Astrocyte (in vitro differentiated cells and primary cell): ENCODE data around the gene TMEM184A. TPM values are rescaled to one million over a fixed set of nuclear protein-coding genes. Genes with fewer than 3 reads are reported as not detected.
A peak's percentile ranks its signal among the peaks of the same experiment; 100 is the strongest.

Experiments
- DNase-seq: peaks from one replicate; pipeline ENCODE4 v3.0.0-alpha.2; 2010; ENCODE audit warnings: low read depth
- FAIRE-seq: peaks from 2 replicates; lab custom pipeline; 2011; peaks lifted over from hg19 to GRCh38; lab: Jason Lieb, UNC
- H2AFZ ChIP-seq: 2 replicates; pipeline ENCODE4 v1.6.0; 2012; ENCODE audit warnings: low read depth, low read length, inconsistent platforms
- H3K27ac ChIP-seq: 2 replicates; pipeline ENCODE4 v1.5.1; 2011; ENCODE audit warnings: low read depth, low read length, inconsistent platforms
- H3K27me3 ChIP-seq: 2 replicates; pipeline ENCODE4 v1.6.0; 2011; ENCODE audit warnings: low read length, inconsistent platforms; ENCODE audit not compliant: insufficient read depth
- H3K36me3 ChIP-seq: 2 replicates; pipeline ENCODE4 v1.5.1; 2011; ENCODE audit warnings: low read length, inconsistent platforms; ENCODE audit not compliant: insufficient read depth
- H3K4me1 ChIP-seq: 2 replicates; pipeline ENCODE4 v1.5.1; 2011; ENCODE audit warnings: low read length, inconsistent platforms; ENCODE audit not compliant: insufficient read depth
- H3K4me2 ChIP-seq: 2 replicates; pipeline ENCODE4 v1.6.0; 2012; ENCODE audit warnings: low read length, inconsistent platforms
- H3K4me3 ChIP-seq: 2 replicates; pipeline ENCODE4 v1.5.1; 2011; ENCODE audit warnings: low read depth, mild to moderate bottlenecking, low read length, inconsistent platforms; ENCODE audit not compliant: insufficient read depth
- H3K79me2 ChIP-seq: 2 replicates; pipeline ENCODE4 v1.6.0; 2012; ENCODE audit warnings: mild to moderate bottlenecking, low read length, inconsistent platforms; ENCODE audit not compliant: insufficient read depth
- H3K9ac ChIP-seq: 2 replicates; pipeline ENCODE4 v1.6.0; 2012; ENCODE audit warnings: mild to moderate bottlenecking, low read length, inconsistent platforms
- H3K9me3 ChIP-seq: 2 replicates; pipeline ENCODE4 v1.5.1; 2012; ENCODE audit warnings: low read depth, mild to moderate bottlenecking, low read length, inconsistent platforms; ENCODE audit not compliant: insufficient read depth
- H4K20me1 ChIP-seq: 2 replicates; pipeline ENCODE4 v1.6.0; 2012; ENCODE audit warnings: low read length, inconsistent platforms; ENCODE audit not compliant: insufficient read depth
- H3K27ac Mint-ChIP-seq: one replicate; pipeline ENCODE4 v1.8.0; 2021; ENCODE audit warnings: mild to moderate bottlenecking, mixed read lengths; ENCODE audit not compliant: unreplicated experiment
- H3K27me3 Mint-ChIP-seq: one replicate; pipeline ENCODE4 v1.8.0; 2021; ENCODE audit warnings: low read depth, mixed read lengths; ENCODE audit not compliant: unreplicated experiment
- H3K36me3 Mint-ChIP-seq: one replicate; pipeline ENCODE4 v1.8.0; 2021; ENCODE audit warnings: low read depth, mixed read lengths; ENCODE audit not compliant: unreplicated experiment
- H3K4me1 Mint-ChIP-seq: one replicate; pipeline ENCODE4 v1.8.0; 2021; ENCODE audit warnings: low read depth, mixed read lengths; ENCODE audit not compliant: unreplicated experiment
- H3K4me3 Mint-ChIP-seq: one replicate; pipeline ENCODE4 v1.8.0; 2021; ENCODE audit warnings: mild to moderate bottlenecking, moderate library complexity, mixed read lengths; ENCODE audit not compliant: unreplicated experiment
- H3K9me3 Mint-ChIP-seq: one replicate; pipeline ENCODE4 v1.8.0; 2021; ENCODE audit warnings: mild to moderate bottlenecking, mixed read lengths; ENCODE audit not compliant: unreplicated experiment
- CTCF ChIP-seq: IDR thresholded peaks from 2 replicates; pipeline ENCODE4 v1.5.1; 2011; ENCODE audit warnings: low read depth, mild to moderate bottlenecking, inconsistent platforms, low read length, moderate library complexity; ENCODE audit not compliant: insufficient read depth
- EZH2 ChIP-seq: IDR thresholded peaks from 2 replicates; pipeline ENCODE4 v1.6.1; 2012; ENCODE audit warnings: mild to moderate bottlenecking, low read length, inconsistent platforms; ENCODE audit not compliant: insufficient read depth
- total RNA-seq: library from RNA; stranded (reverse); gene quantifications from 2 replicates; pipeline ENCODE4 v1.2.1, GENCODE V29; 2021

TMEM184A gene
- total RNA-seq, 1 donor from 2014 or later, result 2.1 TPM

DNA sequence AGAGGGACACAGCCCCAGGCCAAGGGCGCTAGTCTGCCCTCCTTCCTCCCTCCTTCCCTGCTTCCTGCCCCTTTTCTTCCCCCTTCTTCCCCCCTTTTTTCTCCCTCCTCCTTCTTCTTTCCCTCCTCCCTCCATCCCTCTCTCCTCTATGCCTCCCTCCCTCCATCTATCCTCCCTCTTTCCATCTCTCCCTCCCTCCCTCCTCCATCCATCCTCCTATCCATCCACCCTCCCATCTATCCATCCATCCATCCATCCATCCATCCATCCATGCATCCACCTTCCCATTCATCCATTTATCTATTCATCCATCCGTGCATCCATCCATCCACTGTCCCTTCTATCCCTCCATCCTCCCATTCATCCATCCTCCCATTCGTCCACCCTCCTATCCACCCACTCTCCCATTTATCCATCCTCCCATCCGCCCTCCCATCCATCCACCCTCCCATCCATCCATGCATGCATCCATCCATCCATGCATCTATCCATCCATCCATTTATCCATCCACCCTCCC, 38.0 kb upstream of the TMEM184A start:
- H3K36me3 Mint-ChIP-seq, result peaks cover 2% of the 10 kb centered on the region
- Histone ChIP-seq H3K36me3 (no peaks in the 10 kb centered on the region), H4K20me1 (no peaks in the 10 kb centered on the region), H3K4me1 (no peaks in the 10 kb centered on the region), H3K9ac (no peak overlapping the region), H3K4me2 (no peak overlapping the region), H2AFZ (no peak overlapping the region), H3K4me3 (no peak overlapping the region), H3K9me3 (peaks cover 7% of the 10 kb centered on the region), H3K79me2 (no peaks in the 10 kb centered on the region), H3K27ac (no peak overlapping the region), H3K27me3 (peaks cover 17% of the 10 kb centered on the region)
- H3K4me3 Mint-ChIP-seq, result no peak overlapping the region
- peaks cover 66% of the 10 kb centered on the region for H3K27me3 Mint-ChIP-seq
- H3K27ac Mint-ChIP-seq, result no peak overlapping the region
- H3K4me1 Mint-ChIP-seq, result no peaks in the 10 kb centered on the region
- FAIRE-seq (no peak), DNase-seq (no peak)
- no peak for TF ChIP-seq EZH2
- no peak for TF ChIP-seq CTCF
- H3K9me3 Mint-ChIP-seq, result peaks cover 4% of the 10 kb centered on the region

DNA sequence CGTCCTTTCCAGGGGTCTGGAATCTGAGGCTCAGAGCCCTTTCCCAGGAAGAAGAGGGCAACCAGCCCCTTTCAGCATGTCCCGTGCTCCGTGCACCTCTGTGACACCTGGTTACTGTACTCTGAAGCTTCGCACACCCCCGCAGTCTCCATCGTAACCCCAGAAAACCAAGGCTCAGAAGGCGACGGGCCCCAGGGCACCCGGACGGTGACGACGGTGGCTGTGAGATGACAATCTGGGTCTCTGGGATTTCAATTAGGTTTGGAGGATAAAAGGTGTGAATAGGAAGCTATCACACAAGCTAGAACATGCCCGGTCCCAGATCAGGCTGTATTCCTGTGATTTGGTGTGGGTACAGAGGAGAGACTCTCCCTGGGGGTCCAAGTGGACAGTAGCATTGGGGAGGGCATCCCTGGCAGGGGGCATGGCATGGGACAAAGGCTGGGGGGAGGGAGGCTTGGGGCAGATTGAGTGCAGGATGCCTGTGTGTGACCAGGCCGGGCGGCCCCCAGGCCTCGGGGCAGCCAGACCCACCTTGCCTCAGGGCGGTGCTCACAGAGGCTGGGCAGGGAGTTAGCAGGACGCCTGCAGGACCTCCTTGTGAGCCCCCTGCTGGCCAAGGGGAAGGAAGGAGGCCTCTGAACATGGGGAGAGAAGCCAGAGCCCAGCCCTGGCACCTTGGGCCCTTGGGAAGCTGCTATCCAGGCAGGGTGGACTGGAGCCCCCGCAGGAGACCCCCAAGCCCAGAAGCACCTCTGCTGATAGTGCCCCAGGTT, 37.3 kb upstream of the TMEM184A start:
- H3K27ac ChIP-seq, result no peak overlapping the region
- no peak overlapping the region for H2AFZ ChIP-seq
- Mint-ChIP-seq H3K27ac (no peak overlapping the region), H3K36me3 (peaks cover 7% of the 10 kb centered on the region), H3K4me1 (no peaks in the 10 kb centered on the region), H3K27me3 (peaks cover 64% of the 10 kb centered on the region), H3K9me3 (peaks cover 4% of the 10 kb centered on the region), H3K4me3 (no peak overlapping the region)
- H3K4me2 ChIP-seq, result no peak overlapping the region
- peaks cover 17% of the 10 kb centered on the region for H3K27me3 ChIP-seq
- no peaks in the 10 kb centered on the region for H3K4me1 ChIP-seq
- no peaks in the 10 kb centered on the region for H3K79me2 ChIP-seq
- DNase-seq (no peak), FAIRE-seq (no peak)
- H3K9me3 ChIP-seq, result peaks cover 12% of the 10 kb centered on the region
- H3K36me3 ChIP-seq, result no peaks in the 10 kb centered on the region
- H3K4me3 ChIP-seq, result no peak overlapping the region
- no peak overlapping the region for H3K9ac ChIP-seq
- no peak for TF ChIP-seq EZH2
- peak; percentile 8 for TF ChIP-seq CTCF
- no peaks in the 10 kb centered on the region for H4K20me1 ChIP-seq

DNA sequence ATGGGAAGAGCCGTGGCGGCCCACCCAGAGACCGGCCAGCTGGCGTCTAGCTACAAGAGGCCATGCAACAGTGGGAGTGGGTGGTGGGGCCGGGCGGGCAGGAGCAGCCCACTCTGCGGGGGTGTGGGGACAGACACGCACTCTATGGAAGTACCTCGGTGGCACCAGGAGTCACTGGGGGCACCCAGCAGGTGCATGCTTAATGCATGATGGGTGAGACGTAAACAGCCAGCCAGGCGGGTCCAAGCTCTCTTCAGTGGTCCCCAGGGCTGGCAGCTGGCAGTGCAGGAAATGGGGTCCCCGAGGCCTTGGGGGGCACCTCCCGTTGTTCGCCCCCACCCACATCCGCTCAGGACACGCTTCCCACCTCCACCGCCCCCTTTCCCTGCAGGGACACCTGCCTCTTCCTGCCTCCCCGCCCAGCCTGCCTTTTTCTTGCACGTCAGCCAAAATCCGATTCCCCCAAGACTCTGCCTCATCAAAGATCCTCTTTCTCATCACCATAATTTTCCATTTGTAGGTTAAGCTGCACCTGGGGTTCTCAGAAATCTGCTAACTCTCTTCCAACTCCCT, 36.4 kb upstream of the TMEM184A start:
- H3K27ac ChIP-seq, result no peak overlapping the region

More for the DNA sequence above, 36.4 kb upstream of the TMEM184A start:
- H3K9me3 Mint-ChIP-seq, result peaks cover 7% of the 10 kb centered on the region
- no peaks in the 10 kb centered on the region for H3K79me2 ChIP-seq
- no peaks in the 10 kb centered on the region for H3K4me1 Mint-ChIP-seq
- H3K36me3 Mint-ChIP-seq, result peaks cover 11% of the 10 kb centered on the region
- no peak overlapping the region for H3K4me2 ChIP-seq
- H4K20me1 ChIP-seq, result no peaks in the 10 kb centered on the region
- no peak overlapping the region for H2AFZ ChIP-seq
- FAIRE-seq, result no peak
- H3K27me3 Mint-ChIP-seq, result peaks cover 61% of the 10 kb centered on the region
- H3K4me3 ChIP-seq, result no peak overlapping the region
- TF ChIP-seq EZH2 (peak; percentile 11), CTCF (no peak)
- no peak overlapping the region for H3K4me3 Mint-ChIP-seq
- no peak overlapping the region for H3K27ac Mint-ChIP-seq
- peaks cover 12% of the 10 kb centered on the region for H3K9me3 ChIP-seq
- no peaks in the 10 kb centered on the region for H3K4me1 ChIP-seq
- H3K9ac ChIP-seq, result no peak overlapping the region
- no peak for DNase-seq
- H3K27me3 ChIP-seq, result peaks cover 17% of the 10 kb centered on the region
- H3K36me3 ChIP-seq, result no peaks in the 10 kb centered on the region
